GM21526 (cell line): ENCODE results near the gene HTR5A.
"Not testable (repeated sequence)": the region's sequence is repeated elsewhere in the genome, so short reads cannot be mapped to it uniquely, and the experiment has no call there.

Source experiments
- ATAC-seq: cut with Tn5 transposase; IDR thresholded peaks from one replicate; pipeline ENCODE4 v1.9.1; 2021; ENCODE audit warnings: moderate library complexity; ENCODE audit not compliant: unreplicated experiment, low FRiP score

HTR5A gene

GRCh38 chr7:155069992-155070751, at the start of gene HTR5A:
TSS of gene HTR5A (plus strand) at chr7:155070324. CDS start at chr7:155070900, 576 bp downstream.
- peak; percentile 99 for ATAC-seq

- ATAC-seq, result no peak
These were observed 49.1 kb upstream of the HTR5A start for GRCh38 chr7:155020996-155021395.

GRCh38 chr7:155021699-155022145, 48.4 kb upstream of the HTR5A start:
- no peak for ATAC-seq

GRCh38 chr7:155027879-155028278, 42.2 kb upstream of the HTR5A start:
- no peak for ATAC-seq

GRCh38 chr7:155032978-155033377, 37.1 kb upstream of the HTR5A start:
- no peak for ATAC-seq

GRCh38 chr7:155034495-155034894, 35.6 kb upstream of the HTR5A start:
- not testable (repeated sequence) for ATAC-seq

- ATAC-seq, result no peak
These were observed 31.8 kb upstream of the HTR5A start for GRCh38 chr7:155038335-155038734.

- ATAC-seq, result no peak
These were observed 26.4 kb upstream of the HTR5A start for GRCh38 chr7:155043756-155044155.

- no peak for ATAC-seq
These were observed 22.1 kb upstream of the HTR5A start for GRCh38 chr7:155048006-155048405.

GRCh38 chr7:155051355-155051754, 18.8 kb upstream of the HTR5A start:
- no peak for ATAC-seq

GRCh38 chr7:155053002-155053401, 17.1 kb upstream of the HTR5A start:
- no peak for ATAC-seq

- no peak for ATAC-seq
These were observed 15.4 kb upstream of the HTR5A start for GRCh38 chr7:155054761-155055160.

- ATAC-seq, result no peak
These were observed 13.0 kb upstream of the HTR5A start for GRCh38 chr7:155057076-155057475.

GRCh38 chr7:155058896-155059295, 11.2 kb upstream of the HTR5A start:
- no peak for ATAC-seq

- no peak for ATAC-seq
These were observed 10.4 kb upstream of the HTR5A start for GRCh38 chr7:155059703-155060102.

- no peak for ATAC-seq
These were observed 7.7 kb upstream of the HTR5A start for GRCh38 chr7:155062411-155062810.

- no peak for ATAC-seq
These were observed 5.9 kb upstream of the HTR5A start for GRCh38 chr7:155064186-155064585.

- no peak for ATAC-seq
These were observed 3.6 kb upstream of the HTR5A start for GRCh38 chr7:155066417-155066950.

GRCh38 chr7:155071121-155071651, 1.1 kb downstream of the HTR5A start:
- ATAC-seq, result no peak

GRCh38 chr7:155071916-155072571, 1.9 kb downstream of the HTR5A start:
- ATAC-seq, result no peak

GRCh38 chr7:155073922-155074321, 3.8 kb downstream of the HTR5A start:
- ATAC-seq, result no peak
